MCF 10A (cell line): Measurements from ENCODE around the gene REV3L. TPM values are rescaled to one million over a fixed set of nuclear protein-coding genes. Genes with fewer than 3 reads are reported as not detected.
"Not testable (repeated sequence)": the region's sequence is repeated elsewhere in the genome, so short reads cannot be mapped to it uniquely, and the experiment has no call there.

ENCODE experiments used
- BruUV-seq: library from RNA; stranded (reverse); fragments of 400-500 nt; replicated peaks from 2 replicates; lab custom pipeline; 2021; lab: Mats Ljungman, UMichigan
- CTCF ChIA-PET: fragments of 300-600 bp; sonication (Branson Sonifier 250); formaldehyde crosslinking; extraction: SDS; loops from one replicate; lab custom pipeline; 2021; ENCODE audit warnings: antibody characterized with exemption, inconsistent platforms; lab: Yijun Ruan, JAX
- POLR2A ChIA-PET: fragments of 300-600, 350-650 bp; sonication (Branson Sonifier 250); formaldehyde crosslinking; extraction: SDS; loops from one replicate; lab custom pipeline; 2020; ENCODE audit warnings: antibody characterized with exemption, inconsistent platforms; lab: Yijun Ruan, JAX
- DNase-seq: peaks from one replicate; pipeline ENCODE4 v3.0.0-alpha.2; 2018; ENCODE audit not compliant: unreplicated experiment
- H3K27ac Mint-ChIP-seq: one replicate; pipeline ENCODE4 v1.8.0; 2022; ENCODE audit warnings: mild to moderate bottlenecking, low read depth, mixed read lengths; ENCODE audit not compliant: unreplicated experiment
- H3K27me3 Mint-ChIP-seq: one replicate; pipeline ENCODE4 v1.8.0; 2022; ENCODE audit warnings: mixed read lengths; ENCODE audit not compliant: insufficient read depth, unreplicated experiment
- H3K36me3 Mint-ChIP-seq: one replicate; pipeline ENCODE4 v1.8.0; 2022; ENCODE audit warnings: mild to moderate bottlenecking, moderate library complexity, mixed read lengths; ENCODE audit not compliant: insufficient read depth, unreplicated experiment
- H3K4me1 Mint-ChIP-seq: one replicate; pipeline ENCODE4 v1.8.0; 2022; ENCODE audit warnings: mixed read lengths; ENCODE audit not compliant: insufficient read depth, unreplicated experiment
- H3K4me3 Mint-ChIP-seq: one replicate; pipeline ENCODE4 v1.8.0; 2022; ENCODE audit warnings: mild to moderate bottlenecking, moderate library complexity, mixed read lengths; ENCODE audit not compliant: unreplicated experiment
- H3K9me3 Mint-ChIP-seq: one replicate; pipeline ENCODE4 v1.8.0; 2022; ENCODE audit warnings: mixed read lengths; ENCODE audit not compliant: unreplicated experiment
- intact Hi-C: fragments of 100-400 bp; cut with micrococcal nuclease; formaldehyde crosslinking; loops from 2 replicates; pipeline ENCODE4 v1.14.1; 2022
- total RNA-seq: library from RNA; stranded (reverse); gene quantifications from 2 replicates; pipeline ENCODE4 v1.2.3, GENCODE V29; 2022
- TF ChIP-seq, protein P1 (sequence below): fragments of 200-600 bp; IDR thresholded peaks from one replicate; pipeline ENCODE4 v1.8.0; 2022; ENCODE audit warnings: antibody characterized with exemption, mild to moderate bottlenecking; ENCODE audit not compliant: unreplicated experiment

Gene REV3L
- total RNA-seq, 1 experiment from 2014 or later, result 31.2 TPM

DNA sequence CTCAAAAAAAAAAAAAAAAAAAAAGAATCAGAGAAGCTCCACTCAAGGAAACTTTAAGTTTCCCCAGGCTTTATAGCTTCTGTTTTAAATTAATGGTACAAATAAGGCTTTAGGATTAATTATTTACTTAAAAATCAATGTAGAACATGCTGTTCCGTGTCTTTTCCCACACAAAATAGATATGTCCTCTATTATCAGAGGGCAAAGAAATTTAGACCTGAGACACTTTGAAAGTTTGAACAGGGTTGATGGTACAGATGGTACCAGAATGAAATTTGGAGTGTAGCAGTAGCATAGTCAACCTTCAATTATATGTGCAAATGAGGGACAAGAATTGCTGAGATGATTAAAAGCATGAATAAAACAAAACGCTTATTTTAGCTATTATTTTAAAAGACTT lies 32.2 kb upstream of the REV3L start:
- no peaks in the 10 kb centered on the region for H3K36me3 Mint-ChIP-seq
- POLR2A ChIA-PET, result interaction anchor here (0.6 to 1.0 kb wide), 2 partner anchors 33 to 1020 kb away, joined by 3 read pairs; no protein-coding TSS in a partner anchor
- H3K27ac Mint-ChIP-seq, result no peak overlapping the region
- CTCF ChIA-PET, result interaction anchor here (1.3 kb wide), 1 partner anchor 15 kb away, joined by 3 read pairs; no protein-coding TSS in a partner anchor
- TF ChIP-seq, protein P1, sequence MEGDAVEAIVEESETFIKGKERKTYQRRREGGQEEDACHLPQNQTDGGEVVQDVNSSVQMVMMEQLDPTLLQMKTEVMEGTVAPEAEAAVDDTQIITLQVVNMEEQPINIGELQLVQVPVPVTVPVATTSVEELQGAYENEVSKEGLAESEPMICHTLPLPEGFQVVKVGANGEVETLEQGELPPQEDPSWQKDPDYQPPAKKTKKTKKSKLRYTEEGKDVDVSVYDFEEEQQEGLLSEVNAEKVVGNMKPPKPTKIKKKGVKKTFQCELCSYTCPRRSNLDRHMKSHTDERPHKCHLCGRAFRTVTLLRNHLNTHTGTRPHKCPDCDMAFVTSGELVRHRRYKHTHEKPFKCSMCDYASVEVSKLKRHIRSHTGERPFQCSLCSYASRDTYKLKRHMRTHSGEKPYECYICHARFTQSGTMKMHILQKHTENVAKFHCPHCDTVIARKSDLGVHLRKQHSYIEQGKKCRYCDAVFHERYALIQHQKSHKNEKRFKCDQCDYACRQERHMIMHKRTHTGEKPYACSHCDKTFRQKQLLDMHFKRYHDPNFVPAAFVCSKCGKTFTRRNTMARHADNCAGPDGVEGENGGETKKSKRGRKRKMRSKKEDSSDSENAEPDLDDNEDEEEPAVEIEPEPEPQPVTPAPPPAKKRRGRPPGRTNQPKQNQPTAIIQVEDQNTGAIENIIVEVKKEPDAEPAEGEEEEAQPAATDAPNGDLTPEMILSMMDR, result no peak
- H3K4me3 Mint-ChIP-seq, result no peak overlapping the region
- no peaks in the 10 kb centered on the region for H3K9me3 Mint-ChIP-seq
- H3K27me3 Mint-ChIP-seq, result no peaks in the 10 kb centered on the region
- intact Hi-C loops, result no loop called here
- BruUV-seq, result no TSS peak
- no peak for DNase-seq
- no peaks in the 10 kb centered on the region for H3K4me1 Mint-ChIP-seq

DNA sequence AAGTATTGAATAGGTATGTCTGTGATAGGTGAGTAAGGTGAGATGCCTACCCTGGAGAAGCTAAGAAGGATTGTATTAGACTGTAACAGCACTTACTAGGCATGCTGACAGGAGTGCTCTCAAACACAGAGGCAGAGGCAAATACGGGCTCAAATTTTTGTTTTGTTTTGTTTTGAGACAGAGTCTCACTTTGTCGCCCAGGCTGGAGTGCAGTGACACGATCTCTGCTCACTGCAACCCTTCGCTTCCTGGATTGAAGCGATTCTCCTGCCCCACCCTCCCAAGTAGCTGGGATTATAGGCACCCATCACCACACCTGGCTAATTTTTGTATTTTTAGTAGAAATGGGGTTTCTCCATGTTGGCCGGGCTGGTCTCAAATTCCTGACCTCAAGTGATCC lies 31.5 kb upstream of the REV3L start:
- H3K27me3 Mint-ChIP-seq, H3K9me3 Mint-ChIP-seq, BruUV-seq, H3K36me3 Mint-ChIP-seq, H3K4me3 Mint-ChIP-seq, H3K4me1 Mint-ChIP-seq, intact Hi-C loops, H3K27ac Mint-ChIP-seq, DNase-seq: not testable (repeated sequence)
- ChIA-PET POLR2A (interaction anchor here (0.6 kb wide), 1 partner anchor 1019 kb away, joined by 3 read pairs; no protein-coding TSS in a partner anchor), CTCF (interaction anchor here (1.3 kb wide), 1 partner anchor 16 kb away, joined by 3 read pairs; no protein-coding TSS in a partner anchor)

DNA sequence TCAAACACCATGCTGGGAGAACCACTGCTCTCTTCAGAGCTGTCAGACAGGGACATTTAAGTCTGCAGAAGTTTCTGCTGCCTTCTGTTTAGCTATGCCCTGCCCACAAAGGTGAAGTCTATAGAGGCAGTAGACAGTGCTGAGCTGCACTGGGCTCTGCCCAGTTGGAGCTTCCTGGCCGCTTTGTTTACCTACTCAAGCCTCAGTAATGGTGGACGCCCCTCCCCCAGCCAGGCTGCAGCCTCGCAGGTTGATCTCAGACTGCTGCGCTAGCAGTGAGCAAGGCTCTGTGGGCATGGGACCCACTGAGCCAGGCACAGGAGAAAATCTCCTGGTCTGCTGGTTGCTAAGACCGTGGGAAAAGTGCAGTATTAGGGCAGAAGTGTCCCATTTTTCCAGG lies 24.2 kb upstream of the REV3L start:
- not testable (repeated sequence) for BruUV-seq

DNA sequence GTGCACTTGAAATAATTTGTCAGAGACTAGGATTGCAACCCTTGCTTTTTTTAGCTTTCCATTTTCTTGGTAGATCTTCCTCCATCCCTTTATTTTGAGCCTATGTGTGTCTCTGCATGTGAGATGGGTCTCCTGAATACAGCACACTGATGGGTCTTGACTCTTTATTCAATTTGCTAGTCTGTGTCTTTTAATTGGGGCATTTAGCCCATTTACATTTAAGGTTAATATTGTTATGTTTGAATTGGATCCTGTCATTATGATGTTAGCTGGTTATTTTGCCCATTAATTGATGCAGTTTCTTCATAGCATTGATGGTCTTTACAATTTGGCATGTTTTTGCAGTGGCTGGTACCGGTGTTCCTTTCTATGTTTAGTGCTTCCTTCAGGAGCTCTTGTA lies 22.5 kb upstream of the REV3L start:
- H3K4me3 Mint-ChIP-seq, H3K27me3 Mint-ChIP-seq, CTCF ChIA-PET, BruUV-seq, POLR2A ChIA-PET, DNase-seq, H3K27ac Mint-ChIP-seq, H3K9me3 Mint-ChIP-seq, intact Hi-C loops, H3K4me1 Mint-ChIP-seq, H3K36me3 Mint-ChIP-seq: not testable (repeated sequence)

More for the DNA sequence above, 24.2 kb upstream of the REV3L start:
- H3K4me1 Mint-ChIP-seq, POLR2A ChIA-PET, H3K36me3 Mint-ChIP-seq, DNase-seq, H3K27me3 Mint-ChIP-seq, H3K27ac Mint-ChIP-seq, H3K9me3 Mint-ChIP-seq, H3K4me3 Mint-ChIP-seq, CTCF ChIA-PET, intact Hi-C loops: not testable (repeated sequence)

DNA sequence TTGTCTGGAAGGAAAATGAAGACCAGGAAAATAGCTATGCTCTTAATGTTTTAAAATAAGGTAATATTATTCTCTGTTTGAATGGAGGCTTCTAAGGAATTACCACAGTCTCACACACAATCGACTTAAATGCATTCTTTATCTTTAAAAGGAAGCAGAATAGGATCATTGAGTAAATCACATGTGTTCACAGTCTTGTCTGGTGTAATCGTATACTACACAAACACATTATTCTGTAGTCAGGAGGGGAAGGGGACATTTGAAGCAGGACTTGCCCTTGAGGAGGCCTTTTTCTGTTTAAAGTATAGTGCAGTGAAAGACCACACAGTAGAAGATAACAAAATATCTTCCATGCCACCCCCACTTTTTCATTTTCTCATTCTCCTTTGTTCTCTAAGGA lies 20.6 kb upstream of the REV3L start:
- Mint-ChIP-seq H3K9me3 (peaks cover 9% of the 10 kb centered on the region), H3K27me3 (no peaks in the 10 kb centered on the region), H3K36me3 (peaks cover 5% of the 10 kb centered on the region), H3K4me3 (no peak overlapping the region), H3K27ac (peak overlapping the region; percentile 54), H3K4me1 (peaks cover 5% of the 10 kb centered on the region)
- no peak for DNase-seq
- TF ChIP-seq, protein P1, result no peak
- ChIA-PET CTCF (interaction anchor here (0.7 kb wide), 1 partner anchor 24 kb away, joined by 3 read pairs; no protein-coding TSS in a partner anchor), POLR2A (interaction anchor here (1.1 to 2.2 kb wide), 3 partner anchors 19 to 102 kb away, joined by 4 to 6 read pairs (median 5); partner anchors contain the start of gene TRAF3IP2)
- intact Hi-C loops, result no loop called here
- no TSS peak for BruUV-seq
